ENCODE measurements around the gene USP13. TPM values are rescaled to one million over a fixed set of nuclear protein-coding genes. Genes with fewer than 3 reads are reported as not detected.

Gene USP13
- total and polyA plus RNA-seq, 10 of the 15 experiments (the other 5 are each of a cell fraction or from before 2014, with no cell fraction given), result 3.2 to 20.8 (median 9.0) TPM

DNA sequence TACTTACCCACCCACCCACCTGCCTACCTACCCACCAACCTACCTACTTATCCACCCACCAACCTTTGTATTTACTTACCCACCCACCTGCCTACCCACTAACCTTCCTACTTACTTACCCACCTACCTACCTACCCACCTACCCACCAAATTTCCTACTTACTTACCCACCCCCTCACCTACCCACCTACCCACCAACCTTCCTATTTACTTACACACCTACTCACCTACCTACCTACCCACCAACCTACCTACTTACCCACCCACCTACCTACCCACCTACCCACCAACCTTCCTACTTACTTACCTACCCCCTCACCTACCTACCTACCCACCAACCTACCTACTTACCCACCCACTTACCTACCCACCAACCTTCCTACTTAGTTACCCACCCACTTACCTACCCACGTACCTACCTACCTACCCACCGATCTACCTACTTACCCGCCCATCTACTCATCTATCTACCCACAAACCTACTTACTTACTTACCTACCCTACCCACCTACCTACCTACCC lies 179.6 kb downstream of the USP13 start:
- intact Hi-C loops (cut with micrococcal nuclease; ENCODE audit: unreplicated experiment), result no loop called here
- CTCF ChIA-PET, result interaction anchor here (0.7 to 1.6 kb wide), 3 partner anchors 10 to 1340 kb away, joined by 3 to 4 read pairs (median 3); no protein-coding TSS in a partner anchor
- WGBS (ENCODE audit: insufficient coverage, insufficient replicate concordance, low lambda C conversion rate, missing lambda C conversion rate), result 31% methylated on average over 3 of the region's 3 CpGs

More for the DNA sequence above, 179.6 kb downstream of the USP13 start:
- ATAC-seq (no peak), DNase-seq (ENCODE audit: low read depth, low spot score) (no peak), FAIRE-seq (no peak)
- Histone ChIP-seq H3K9ac (ENCODE audit: control insufficient read depth, insufficient read depth, low read length) (no peak overlapping the region), H3K36me3 (ENCODE audit: control insufficient read depth in 2 of 2, insufficient read depth in 2 of 2, low read length in 1 of 2) (no peaks in the 10 kb centered on the region), H3K4me1 (ENCODE audit: control insufficient read depth, insufficient read depth, low read length) (no peaks in the 10 kb centered on the region), H3K9me3 (replicated peaks; ENCODE audit: control insufficient read depth, insufficient read depth, low read length) (no peaks in the 10 kb centered on the region), H3K79me2 (ENCODE audit: control insufficient read depth, insufficient read depth, low read length) (no peaks in the 10 kb centered on the region), H3K27me3 (replicated peaks in 1 of 2; ENCODE audit: control insufficient read depth in 2 of 2, insufficient read depth in 2 of 2, low read length in 1 of 2) (no peaks in the 10 kb centered on the region), H4K20me1 (ENCODE audit: control insufficient read depth, insufficient read depth) (no peaks in the 10 kb centered on the region), H2AFZ (ENCODE audit: control insufficient read depth, low read depth, low read length) (no peak overlapping the region), H3K27ac (ENCODE audit: control insufficient read depth, insufficient read depth) (no peak overlapping the region), H3K4me3 (no peak overlapping the region), H3K4me2 (ENCODE audit: control insufficient read depth, insufficient read depth) (no peak overlapping the region)
- in situ Hi-C loops (cut with MboI), result no loop called here
- ChIA-PET POLR2A (no interaction called here), RAD21 (ENCODE audit: unreplicated experiment) (no interaction called here), SMC1A (ENCODE audit: uncharacterized antibody, unreplicated experiment) (interaction anchor here (0.6 to 1.1 kb wide), 3 partner anchors 15 to 157 kb away, joined by 3 read pairs; no protein-coding TSS in a partner anchor)
- no peak for TF ChIP-seq ZBED1 (IDR thresholded peaks at IDR 0.05; ENCODE audit: borderline replicate concordance)
- TF ChIP-seq PRDM15 (CRISPR knock-in tag; IDR thresholded peaks at IDR 0.05), result no peak
- TF ChIP-seq ZNF217 (IDR thresholded peaks at IDR 0.05), result no peak
- TF ChIP-seq SIN3A (IDR thresholded peaks at IDR 0.05; ENCODE audit: low read depth, low read length), result no peak
- TF ChIP-seq, protein P1, sequence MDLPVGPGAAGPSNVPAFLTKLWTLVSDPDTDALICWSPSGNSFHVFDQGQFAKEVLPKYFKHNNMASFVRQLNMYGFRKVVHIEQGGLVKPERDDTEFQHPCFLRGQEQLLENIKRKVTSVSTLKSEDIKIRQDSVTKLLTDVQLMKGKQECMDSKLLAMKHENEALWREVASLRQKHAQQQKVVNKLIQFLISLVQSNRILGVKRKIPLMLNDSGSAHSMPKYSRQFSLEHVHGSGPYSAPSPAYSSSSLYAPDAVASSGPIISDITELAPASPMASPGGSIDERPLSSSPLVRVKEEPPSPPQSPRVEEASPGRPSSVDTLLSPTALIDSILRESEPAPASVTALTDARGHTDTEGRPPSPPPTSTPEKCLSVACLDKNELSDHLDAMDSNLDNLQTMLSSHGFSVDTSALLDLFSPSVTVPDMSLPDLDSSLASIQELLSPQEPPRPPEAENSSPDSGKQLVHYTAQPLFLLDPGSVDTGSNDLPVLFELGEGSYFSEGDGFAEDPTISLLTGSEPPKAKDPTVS (IDR thresholded peaks at IDR 0.05; ENCODE audit: low read depth, low read length), result no peak
- no peak for TF ChIP-seq EP300 (IDR thresholded peaks at IDR 0.05; ENCODE audit: borderline replicate concordance in 1 of 2, control insufficient read depth in 1 of 2, low read depth in 2 of 2, low read length in 2 of 2)
- no peak for TF ChIP-seq IRF4 (IDR thresholded peaks at IDR 0.05; ENCODE audit: low read depth, low read length)
- no peak for TF ChIP-seq CHD1 (IDR thresholded peaks at IDR 0.05; ENCODE audit: low read depth, low read length)
- TF ChIP-seq CEBPB (IDR thresholded peaks at IDR 0.05; ENCODE audit: borderline replicate concordance in 1 of 2, low read depth in 2 of 2, low read length in 2 of 2), result no peak
- no peak for TF ChIP-seq HDGF (IDR thresholded peaks at IDR 0.05)
- no peak for TF ChIP-seq SMC3 (IDR thresholded peaks at IDR 0.05; ENCODE audit: borderline replicate concordance, low read length)
- no peak for TF ChIP-seq SMAD1 (IDR thresholded peaks at IDR 0.05; ENCODE audit: low read depth, partially characterized antibody)
- TF ChIP-seq PML (IDR thresholded peaks at IDR 0.05; ENCODE audit: low read length), result no peak
- TF ChIP-seq MAX (IDR thresholded peaks at IDR 0.05; ENCODE audit: low read depth, low read length), result no peak
- no peak for TF ChIP-seq USF1 (IDR thresholded peaks at IDR 0.05; ENCODE audit: borderline replicate concordance, extremely low read length, insufficient read depth, low read depth, low read length)
- TF ChIP-seq RUNX3 (IDR thresholded peaks at IDR 0.05; ENCODE audit: low read length), result no peak
- no peak for TF ChIP-seq BRCA1 (IDR thresholded peaks at IDR 0.05; ENCODE audit: low read depth, low read length)
- no peak for TF ChIP-seq CHD2 (IDR thresholded peaks at IDR 0.05; ENCODE audit: borderline replicate concordance, low read depth, low read length)
- no peak for TF ChIP-seq FOXM1 (IDR thresholded peaks at IDR 0.05; ENCODE audit: low read depth, low read length)
- TF ChIP-seq HDAC6 (IDR thresholded peaks at IDR 0.05; ENCODE audit: unreplicated experiment), result no peak
- no TSS peak for BruUV-seq (replicated peaks)
